IPS DF 4.7 (cell line): ENCODE results near the gene TRPM3.
"Not testable (repeated sequence)": the region's sequence is repeated elsewhere in the genome, so short reads cannot be mapped to it uniquely, and the experiment has no call there.

Experiments used
- DNase-seq: peaks from one replicate; pipeline ENCODE4 v3.0.0-alpha.2; 2013; ENCODE audit warnings: low spot score; ENCODE audit errors: extremely low read depth

Gene TRPM3

GRCh38 chr9:70765946-70766345 lies 355.5 kb downstream of the TRPM3 start:
- no peak for DNase-seq

DNA sequence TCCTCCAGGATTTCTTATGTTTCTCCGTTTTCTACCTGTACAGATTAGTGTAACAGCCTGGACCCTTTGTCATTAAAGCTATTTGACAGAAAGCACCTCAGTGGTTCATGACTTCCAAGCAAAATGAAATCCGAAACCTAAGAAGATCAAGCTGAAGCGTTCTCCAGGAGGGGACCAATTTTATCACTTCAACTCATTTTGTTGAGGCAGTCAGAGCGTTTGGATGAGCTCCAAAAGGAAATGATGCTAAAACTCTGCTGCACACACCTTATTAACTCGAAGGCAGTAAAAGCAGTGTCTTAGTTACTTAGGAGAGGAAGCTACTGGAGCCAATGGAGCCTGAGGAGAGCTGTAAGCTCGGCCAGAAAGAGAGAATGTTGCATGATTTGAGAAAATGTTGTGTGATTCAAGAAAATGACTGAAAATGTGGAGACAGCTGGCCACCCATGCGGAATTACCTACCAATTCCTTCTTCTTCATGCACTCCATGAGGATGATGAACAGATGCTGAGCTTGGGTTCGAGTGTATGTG lies 360.2 kb downstream of the TRPM3 start:
- no peak for DNase-seq

DNA sequence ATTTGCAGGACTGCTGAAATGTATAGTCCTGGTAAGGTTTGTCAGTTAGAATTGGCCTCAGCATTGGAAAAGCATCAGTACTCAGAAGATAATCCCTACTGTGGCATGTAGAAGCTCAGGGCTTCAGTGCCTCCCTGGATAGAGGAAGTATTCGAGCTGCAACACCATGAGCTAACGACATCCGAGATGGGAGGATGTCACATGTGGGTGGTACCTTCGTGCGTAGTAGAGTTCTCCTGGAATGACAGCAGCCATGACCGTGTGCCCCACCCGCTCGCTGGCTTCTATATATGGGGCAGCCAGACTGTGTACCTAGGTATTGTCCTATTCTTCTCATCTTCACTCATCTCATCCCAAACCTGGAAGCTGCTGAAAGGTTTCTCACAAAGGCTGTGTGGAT lies 361.2 kb downstream of the TRPM3 start:
- DNase-seq, result no peak

GRCh38 chr9:70753311-70753710 lies 368.1 kb downstream of the TRPM3 start:
- no peak for DNase-seq

- DNase-seq, result no peak
Measured at GRCh38 chr9:70749066-70749465, 372.4 kb downstream of the TRPM3 start.

- DNase-seq, result no peak
Measured at GRCh38 chr9:70747261-70747718, 374.1 kb downstream of the TRPM3 start.

DNA sequence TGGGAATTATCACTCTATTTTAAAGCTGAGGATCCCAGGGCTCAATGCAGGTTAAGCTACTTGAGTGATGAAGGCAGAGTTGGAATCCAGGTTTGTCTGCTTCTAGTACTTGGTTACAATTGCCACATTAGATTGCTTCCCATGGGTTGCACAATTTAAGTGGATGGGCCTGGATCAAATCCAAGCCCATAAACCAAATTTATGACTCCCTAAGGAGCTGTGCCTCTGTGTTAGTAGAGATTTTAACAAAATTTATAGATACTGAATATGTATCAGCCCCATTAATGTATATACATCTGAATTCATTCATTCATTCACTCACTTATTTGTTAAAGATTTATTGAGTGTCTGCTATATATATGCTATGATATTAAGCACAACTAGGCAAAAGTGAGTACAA lies 374.7 kb downstream of the TRPM3 start:
- DNase-seq, result no peak

- DNase-seq, result no peak
Measured at GRCh38 chr9:70746316-70746715, 375.1 kb downstream of the TRPM3 start.

GRCh38 chr9:70724794-70725193 lies 396.6 kb downstream of the TRPM3 start:
- not testable (repeated sequence) for DNase-seq

DNA sequence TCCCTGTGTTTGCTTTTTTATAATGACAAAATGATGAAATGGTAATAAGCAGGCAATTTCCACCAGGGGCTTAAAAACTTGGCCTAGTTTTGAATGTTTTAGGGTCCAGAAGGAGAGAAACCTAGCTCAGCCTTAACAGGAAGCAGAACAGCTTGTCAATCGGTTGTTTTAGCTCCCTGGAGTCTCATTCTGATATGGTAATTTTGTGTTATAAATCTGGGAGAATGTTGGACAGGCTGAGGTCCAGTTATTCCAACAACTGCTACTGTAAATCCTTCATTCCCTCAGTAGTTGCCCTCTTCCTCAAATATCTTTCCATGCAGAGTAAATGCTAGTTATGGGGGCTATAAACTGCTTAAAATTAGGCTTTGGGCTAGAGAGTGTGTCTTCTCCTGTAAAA lies 397.4 kb downstream of the TRPM3 start:
- DNase-seq, result not testable (repeated sequence)

- DNase-seq, result not testable (repeated sequence)
Measured at GRCh38 chr9:70706797-70707196, 414.6 kb downstream of the TRPM3 start.

DNA sequence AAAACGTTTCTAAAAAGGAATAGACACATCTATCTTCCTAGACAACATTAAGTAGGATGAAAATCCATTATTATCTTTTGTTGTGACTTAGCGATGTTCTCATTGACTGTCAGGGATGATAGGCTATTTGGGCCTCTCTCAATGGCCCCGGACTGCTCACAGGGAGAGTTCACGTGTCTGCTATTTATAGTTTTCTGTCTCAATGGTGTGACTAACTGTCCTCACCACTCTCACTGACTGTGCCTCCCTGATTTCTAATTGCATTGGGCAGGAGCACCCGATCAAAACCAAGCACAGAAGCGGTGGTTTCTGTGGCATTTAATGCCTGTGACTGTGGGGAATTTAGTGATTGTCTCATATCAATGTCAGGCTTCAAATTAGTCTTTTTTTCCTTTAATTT lies 420.3 kb downstream of the TRPM3 start:
- no peak for DNase-seq

- no peak for DNase-seq
Measured at GRCh38 chr9:70696694-70697335, 424.6 kb downstream of the TRPM3 start.

- no peak for DNase-seq
Measured at GRCh38 chr9:70694758-70695157, 426.7 kb downstream of the TRPM3 start.

GRCh38 chr9:70693186-70693585 lies 428.2 kb downstream of the TRPM3 start:
- DNase-seq, result no peak

DNA sequence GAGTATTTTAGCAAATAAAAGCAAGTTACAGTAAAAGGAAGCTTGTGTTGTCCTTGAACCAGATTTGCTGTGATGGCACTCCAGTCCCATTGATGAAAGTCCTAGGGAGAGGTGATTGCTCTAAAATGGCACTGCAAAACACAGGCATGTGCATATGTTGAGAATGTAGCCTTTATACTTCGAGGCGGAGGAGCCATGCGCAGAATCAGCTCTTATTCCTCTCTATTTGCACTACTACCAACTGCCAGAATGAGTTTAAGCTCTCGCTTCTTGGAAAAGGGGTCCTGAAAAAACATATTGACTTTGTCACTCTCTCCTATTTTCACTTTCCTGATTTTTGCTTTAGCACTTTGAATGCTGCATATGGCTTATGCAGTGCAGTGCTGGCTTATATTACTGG lies 429.0 kb downstream of the TRPM3 start:
- no peak for DNase-seq

- no peak for DNase-seq
Measured at GRCh38 chr9:70688704-70689103, 432.7 kb downstream of the TRPM3 start.

DNA sequence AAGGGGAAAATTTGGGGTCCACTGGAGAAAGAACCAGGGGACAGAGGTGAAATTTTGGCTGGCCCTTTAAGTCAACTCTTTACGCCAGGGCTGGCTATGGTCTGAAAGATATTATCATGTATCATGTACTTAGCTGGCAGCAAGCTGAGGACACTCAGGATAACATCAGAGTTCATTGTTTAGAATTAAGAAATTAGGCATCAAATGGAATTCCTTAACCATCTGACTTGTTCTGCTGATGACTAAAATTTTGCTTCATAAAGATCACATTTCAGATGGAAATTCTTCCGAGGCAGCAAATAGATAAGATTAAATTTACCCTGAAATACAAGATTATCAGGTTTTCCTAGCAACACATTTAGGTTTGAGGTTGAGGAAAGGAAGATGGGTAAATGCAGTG lies 437.6 kb downstream of the TRPM3 start:
- no peak for DNase-seq

GRCh38 chr9:70682298-70682697 lies 439.1 kb downstream of the TRPM3 start:
- DNase-seq, result no peak

DNA sequence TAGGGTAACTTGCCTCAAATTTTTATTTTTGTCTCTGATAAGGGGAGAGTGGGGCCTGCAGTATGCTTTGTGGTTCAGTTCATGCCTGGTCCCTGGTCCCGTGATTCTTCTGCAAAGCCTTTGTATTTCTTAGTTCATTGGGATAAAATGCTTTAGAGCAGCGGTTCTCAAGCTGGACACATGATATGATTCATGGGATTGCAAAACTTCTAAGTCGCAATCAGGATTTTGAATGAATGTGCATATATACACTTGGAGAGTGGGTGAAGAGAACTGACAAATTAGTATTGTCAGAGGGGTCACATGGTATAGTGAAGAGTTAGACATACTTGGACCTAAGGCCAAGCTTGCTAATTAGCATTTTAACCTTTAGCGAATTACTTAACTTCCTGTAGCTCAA lies 441.6 kb downstream of the TRPM3 start:
- DNase-seq, result no peak

DNA sequence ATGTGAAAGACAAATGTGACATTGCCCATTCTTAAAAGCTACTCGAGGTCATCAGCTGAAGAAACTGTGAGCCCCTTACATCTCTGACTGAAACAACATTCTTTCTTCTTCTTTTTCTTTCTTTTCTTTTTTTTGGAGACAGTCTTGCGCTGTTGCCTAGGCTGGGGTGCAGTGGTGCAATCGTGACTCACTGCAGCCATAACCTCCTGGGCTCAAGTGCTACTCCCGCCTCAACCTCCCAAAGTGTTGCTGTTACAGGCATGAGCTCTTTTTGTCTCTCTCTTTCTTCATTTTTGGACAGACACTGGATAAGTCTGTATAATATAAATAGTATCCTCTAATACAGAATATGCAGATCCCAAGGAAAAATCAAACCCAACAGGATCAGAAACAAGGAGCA lies 443.3 kb downstream of the TRPM3 start:
- DNase-seq, result no peak

DNA sequence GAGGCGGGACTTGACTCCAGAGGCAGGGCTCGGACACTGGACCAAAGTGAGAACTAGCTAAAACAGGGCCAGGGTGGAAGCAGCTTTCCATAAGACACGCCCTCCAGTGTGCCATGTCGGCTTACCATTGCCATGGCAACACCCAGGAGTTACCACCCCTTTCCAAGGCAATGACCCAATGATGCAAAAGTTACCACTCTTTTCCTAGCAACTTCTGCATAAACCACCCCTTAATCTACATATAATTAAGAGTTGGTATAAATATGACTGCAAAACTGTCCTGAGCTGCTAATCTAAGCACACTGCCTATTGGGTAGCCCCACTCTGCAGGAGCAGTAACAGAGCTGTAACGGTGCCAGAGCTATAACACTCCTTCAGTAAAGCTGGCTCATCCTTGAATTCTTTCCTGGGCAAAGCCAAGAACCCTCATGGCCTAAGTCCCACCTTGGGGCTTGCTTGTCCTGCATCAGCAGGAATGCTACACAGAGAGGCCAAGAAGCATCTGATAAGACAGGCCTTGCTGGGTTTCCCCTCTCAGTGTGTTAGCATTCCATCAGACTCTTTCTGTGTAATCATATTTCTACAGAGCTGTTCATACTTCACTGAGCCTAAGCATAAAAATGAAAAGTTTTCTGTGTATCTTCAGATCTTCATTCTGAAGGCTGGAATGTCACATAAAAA lies 444.2 kb downstream of the TRPM3 start:
- no peak for DNase-seq

- no peak for DNase-seq
Measured at GRCh38 chr9:70675868-70676370, 445.5 kb downstream of the TRPM3 start.
